DOHH2 (cell line): Measurements from ENCODE around the gene ZBTB24.

ENCODE experiments used
- H3F3A ChIP-seq: fragments of 200-600 bp; sonication (generic), shearing (Covaris generic); 2 replicates; pipeline ENCODE4 v1.6.0; 2016; ENCODE audit warnings: antibody characterized with exemption, mild to moderate bottlenecking; ENCODE audit not compliant: control insufficient read depth, insufficient read depth
- H3K27ac ChIP-seq: fragments of 200-600 bp; sonication (generic); 2 replicates; pipeline ENCODE4 v1.5.1; 2014; ENCODE audit warnings: low read depth, mild to moderate bottlenecking, low read length, moderate library complexity
- H3K27me3 ChIP-seq: fragments of 200-600 bp; sonication (generic); 2 replicates; pipeline ENCODE4 v1.6.1; 2014; ENCODE audit warnings: mild to moderate bottlenecking, low read length, mixed read lengths; ENCODE audit not compliant: control insufficient read depth
- H3K36me3 ChIP-seq: fragments of 200-600 bp; sonication (generic); 2 replicates; pipeline ENCODE4 v1.6.1; 2014; ENCODE audit warnings: mild to moderate bottlenecking, low read length, moderate library complexity, mixed read lengths; ENCODE audit not compliant: control insufficient read depth
- H3K4me1 ChIP-seq: fragments of 200-600 bp; sonication (generic); 2 replicates; pipeline ENCODE4 v1.6.1; 2014; ENCODE audit warnings: mild to moderate bottlenecking, low read length, mixed read lengths; ENCODE audit not compliant: control insufficient read depth
- H3K4me2 ChIP-seq: fragments of 200-600 bp; sonication (generic); 2 replicates; pipeline ENCODE4 v1.6.0; 2014; ENCODE audit warnings: mild to moderate bottlenecking, low read length, moderate library complexity
- H3K4me3 ChIP-seq: fragments of 200-600 bp; sonication (generic); 2 replicates; pipeline ENCODE4 v1.5.1; 2014; ENCODE audit warnings: mild to moderate bottlenecking, low read length, mixed read lengths
- H3K79me2 ChIP-seq: fragments of 200-600 bp; sonication (generic); 2 replicates; pipeline ENCODE4 v1.6.1; 2014; ENCODE audit warnings: mild to moderate bottlenecking, low read length, mixed read lengths; ENCODE audit not compliant: control insufficient read depth
- H3K9me2 ChIP-seq: fragments of 200-600 bp; sonication (generic); replicated peaks from 2 replicates; pipeline ENCODE4 v1.6.1; 2014; ENCODE audit warnings: mild to moderate bottlenecking, low read length, mixed read lengths; ENCODE audit not compliant: control insufficient read depth
- H3K9me3 ChIP-seq: fragments of 200-600 bp; sonication (generic); 2 replicates; pipeline ENCODE4 v1.6.1; 2014; ENCODE audit warnings: antibody characterized with exemption, low read length, mixed read lengths; ENCODE audit not compliant: control insufficient read depth, insufficient read depth
- H4K20me1 ChIP-seq: fragments of 200-600 bp; sonication (generic); 2 replicates; pipeline ENCODE4 v1.6.0; 2014; ENCODE audit warnings: low read depth, mild to moderate bottlenecking, antibody characterized with exemption, low read length, moderate library complexity; ENCODE audit not compliant: control insufficient read depth, insufficient read depth
- CTCF ChIP-seq: fragments of 200-600 bp; sonication (generic); IDR thresholded peaks from one replicate; pipeline ENCODE4 v1.5.1; 2014; ENCODE audit warnings: antibody characterized with exemption, mild to moderate bottlenecking, low read depth, low read length; ENCODE audit not compliant: poor library complexity, severe bottlenecking
- EZH2phosphoT487 ChIP-seq: fragments of 200-600 bp; sonication (generic); IDR thresholded peaks from 2 replicates; pipeline ENCODE4 v1.6.1; 2017; ENCODE audit warnings: borderline replicate concordance, mild to moderate bottlenecking, antibody characterized with exemption, low read length, moderate library complexity, mixed read lengths

ZBTB24 gene

GRCh38 chr6:109458774-109459531, 24.1 kb downstream of the ZBTB24 start:
- peaks cover 43% of the 10 kb centered on the region for H3K36me3 ChIP-seq
- H3K27me3 ChIP-seq: no peaks in the 10 kb centered on the region
- no peak overlapping the region for H3K4me3 ChIP-seq
- H3K9me3 ChIP-seq: no peaks in the 10 kb centered on the region
- H3F3A ChIP-seq: peaks cover 45% of the 10 kb centered on the region
- peak overlapping the region; percentile 34 for H3K4me2 ChIP-seq
- no peak overlapping the region for H3K27ac ChIP-seq
- TF ChIP-seq CTCF: no peak
- TF ChIP-seq EZH2phosphoT487: no peak
- no peaks in the 10 kb centered on the region for H3K9me2 ChIP-seq
- H3K79me2 ChIP-seq: peaks cover 18% of the 10 kb centered on the region
- peaks cover 58% of the 10 kb centered on the region for H3K4me1 ChIP-seq
- H4K20me1 ChIP-seq: no peaks in the 10 kb centered on the region

GRCh38 chr6:109457562-109457996, 25.4 kb downstream of the ZBTB24 start:
- Histone ChIP-seq H3K9me3 (no peaks in the 10 kb centered on the region), H3F3A (peaks cover 43% of the 10 kb centered on the region), H3K27ac (no peak overlapping the region), H3K27me3 (no peaks in the 10 kb centered on the region), H3K36me3 (peaks cover 40% of the 10 kb centered on the region), H3K4me2 (peak overlapping the region; percentile 79), H3K79me2 (peaks cover 25% of the 10 kb centered on the region), H4K20me1 (no peaks in the 10 kb centered on the region), H3K4me3 (peak overlapping the region; percentile 78), H3K4me1 (peaks cover 72% of the 10 kb centered on the region), H3K9me2 (no peaks in the 10 kb centered on the region)
- TF ChIP-seq CTCF (no peak), EZH2phosphoT487 (no peak)

- Histone ChIP-seq H3K4me1 (peaks cover 77% of the 10 kb centered on the region), H3F3A (peaks cover 41% of the 10 kb centered on the region), H3K27ac (peak overlapping the region; percentile 100), H3K4me2 (peak overlapping the region; percentile 79), H3K9me3 (no peaks in the 10 kb centered on the region), H4K20me1 (no peaks in the 10 kb centered on the region), H3K9me2 (no peaks in the 10 kb centered on the region), H3K79me2 (peaks cover 23% of the 10 kb centered on the region), H3K4me3 (peak overlapping the region; percentile 78), H3K36me3 (peaks cover 40% of the 10 kb centered on the region), H3K27me3 (no peaks in the 10 kb centered on the region)
- TF ChIP-seq EZH2phosphoT487 (no peak), CTCF (no peak)
Measured at GRCh38 chr6:109456710-109457561, 26.1 kb downstream of the ZBTB24 start.
